ENCODE data around the gene KYAT1. TPM values are rescaled to one million over a fixed set of nuclear protein-coding genes. Genes with fewer than 3 reads are reported as not detected.
A peak's percentile ranks its signal among the peaks of the same experiment; 100 is the strongest.

The KYAT1 gene
- total and polyA plus RNA-seq, 2 of the 13 experiments (the other 11 are each of a cell fraction or from before 2014, with no cell fraction given): 9.2 to 46.5 TPM

DNA sequence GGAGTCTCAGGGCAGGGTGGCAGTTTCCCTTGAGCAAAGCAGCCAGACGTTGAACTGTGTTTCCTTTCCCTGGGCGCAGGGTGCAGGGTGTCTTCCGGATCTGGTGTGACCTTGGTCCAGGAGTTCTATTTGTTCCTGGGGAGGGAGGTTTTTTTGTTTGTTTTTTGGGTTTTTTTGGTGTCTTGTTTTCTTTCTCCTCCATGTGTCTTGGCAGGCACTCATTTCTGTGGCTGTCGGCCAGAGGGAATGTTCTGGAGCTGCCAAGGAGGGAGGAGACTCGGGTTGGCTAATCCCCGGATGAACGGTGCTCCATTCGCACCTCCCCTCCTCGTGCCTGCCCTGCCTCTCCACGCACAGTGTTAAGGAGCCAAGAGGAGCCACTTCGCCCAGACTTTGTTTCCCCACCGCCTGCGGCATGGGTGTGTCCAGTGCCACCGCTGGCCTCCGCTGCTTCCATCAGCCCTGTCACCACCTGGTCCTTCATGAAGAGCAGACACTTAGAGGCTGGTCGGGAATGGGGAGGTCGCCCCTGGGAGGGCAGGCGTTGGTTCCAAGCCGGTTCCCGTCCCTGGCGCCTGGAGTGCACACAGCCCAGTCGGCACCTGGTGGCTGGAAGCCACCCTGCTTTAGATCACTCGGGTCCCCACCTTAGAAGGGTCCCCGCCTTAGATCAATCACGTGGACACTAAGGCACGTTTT lies 35.5 kb upstream of the KYAT1 start (continued):
- TF ChIP-seq, protein P1, sequence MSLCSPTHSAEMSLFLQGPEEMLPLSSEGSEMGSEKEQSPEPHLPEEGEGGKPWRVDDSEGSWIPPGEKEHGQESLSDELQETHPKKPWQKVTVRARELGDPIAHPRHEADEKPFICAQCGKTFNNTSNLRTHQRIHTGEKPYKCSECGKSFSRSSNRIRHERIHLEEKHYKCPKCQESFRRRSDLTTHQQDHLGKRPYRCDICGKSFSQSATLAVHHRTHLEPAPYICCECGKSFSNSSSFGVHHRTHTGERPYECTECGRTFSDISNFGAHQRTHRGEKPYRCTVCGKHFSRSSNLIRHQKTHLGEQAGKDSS (CRISPR knock-in tag; IDR thresholded peaks at IDR 0.05; ENCODE audit: borderline replicate concordance, low read depth): peak; percentile 61; the same call in 1 of the 2 replicates
- TF ChIP-seq MED13 (CRISPR knock-in tag; IDR thresholded peaks at IDR 0.05): 0 out of 2 replicates have a peak, but pooled peaks have one; percentile 26
- TF ChIP-seq ELF3 (CRISPR knock-in tag; IDR thresholded peaks at IDR 0.05): peak; percentile 80
- TF ChIP-seq ZNF143 (CRISPR knock-in tag; IDR thresholded peaks at IDR 0.05): no peak
- TF ChIP-seq ZNF614 (CRISPR knock-in tag; IDR thresholded peaks at IDR 0.05; ENCODE audit: borderline replicate concordance): no peak
- no peak for TF ChIP-seq BORCS8-MEF2B (CRISPR knock-in tag; IDR thresholded peaks at IDR 0.05)
- TF ChIP-seq PPARG (CRISPR knock-in tag; conservative IDR thresholded peaks at IDR 0.05): peak; percentile 61; the same call in 1 of the 2 replicates
- TF ChIP-seq YEATS4 (CRISPR knock-in tag; IDR thresholded peaks at IDR 0.05; ENCODE audit: borderline replicate concordance): peak; percentile 46; the same call in 1 of the 2 replicates
- peak; percentile 31; the same call in 1 of the 2 replicates for TF ChIP-seq ZMYM3 (CRISPR knock-in tag; IDR thresholded peaks at IDR 0.05)
- TF ChIP-seq ATRX (CRISPR knock-in tag; IDR thresholded peaks at IDR 0.05; ENCODE audit: borderline replicate concordance): no peak
- peak; percentile 74; the same call in 1 of the 2 replicates for TF ChIP-seq ZNF224 (CRISPR knock-in tag; IDR thresholded peaks at IDR 0.05)
- TF ChIP-seq, protein P2, sequence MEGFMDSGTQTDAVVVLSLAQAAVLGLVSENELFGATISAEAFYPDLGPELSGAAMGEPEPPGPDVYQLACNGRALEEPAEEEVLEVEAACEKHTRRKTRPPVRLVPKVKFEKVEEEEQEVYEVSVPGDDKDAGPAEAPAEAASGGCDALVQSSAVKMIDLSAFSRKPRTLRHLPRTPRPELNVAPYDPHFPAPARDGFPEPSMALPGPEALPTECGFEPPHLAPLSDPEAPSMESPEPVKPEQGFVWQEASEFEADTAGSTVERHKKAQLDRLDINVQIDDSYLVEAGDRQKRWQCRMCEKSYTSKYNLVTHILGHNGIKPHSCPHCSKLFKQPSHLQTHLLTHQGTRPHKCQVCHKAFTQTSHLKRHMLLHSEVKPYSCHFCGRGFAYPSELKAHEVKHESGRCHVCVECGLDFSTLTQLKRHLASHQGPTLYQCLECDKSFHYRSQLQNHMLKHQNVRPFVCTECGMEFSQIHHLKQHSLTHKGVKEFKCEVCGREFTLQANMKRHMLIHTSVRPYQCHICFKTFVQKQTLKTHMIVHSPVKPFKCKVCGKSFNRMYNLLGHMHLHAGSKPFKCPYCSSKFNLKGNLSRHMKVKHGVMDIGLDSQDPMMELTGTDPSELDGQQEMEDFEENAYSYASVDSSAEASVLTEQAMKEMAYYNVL (CRISPR knock-in tag; IDR thresholded peaks at IDR 0.05; ENCODE audit: borderline replicate concordance): peak; percentile 88
- TF ChIP-seq, protein P3, sequence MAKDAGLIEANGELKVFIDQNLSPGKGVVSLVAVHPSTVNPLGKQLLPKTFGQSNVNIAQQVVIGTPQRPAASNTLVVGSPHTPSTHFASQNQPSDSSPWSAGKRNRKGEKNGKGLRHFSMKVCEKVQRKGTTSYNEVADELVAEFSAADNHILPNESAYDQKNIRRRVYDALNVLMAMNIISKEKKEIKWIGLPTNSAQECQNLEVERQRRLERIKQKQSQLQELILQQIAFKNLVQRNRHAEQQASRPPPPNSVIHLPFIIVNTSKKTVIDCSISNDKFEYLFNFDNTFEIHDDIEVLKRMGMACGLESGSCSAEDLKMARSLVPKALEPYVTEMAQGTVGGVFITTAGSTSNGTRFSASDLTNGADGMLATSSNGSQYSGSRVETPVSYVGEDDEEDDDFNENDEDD (CRISPR knock-in tag; IDR thresholded peaks at IDR 0.05; ENCODE audit: borderline replicate concordance): peak; percentile 86; the same call in 1 of the 2 replicates
- TF ChIP-seq MED8 (CRISPR knock-in tag; IDR thresholded peaks at IDR 0.05; ENCODE audit: insufficient replicate concordance): no peak
- peak; percentile 78; the same call in 1 of the 2 replicates for TF ChIP-seq ATF7-NPFF (CRISPR knock-in tag; IDR thresholded peaks at IDR 0.05; ENCODE audit: low read depth)
- TF ChIP-seq ZMYM2 (CRISPR knock-in tag; IDR thresholded peaks at IDR 0.05): no peak
- peak; percentile 74; the same call in 1 of the 2 replicates for TF ChIP-seq ZNF564 (CRISPR knock-in tag; IDR thresholded peaks at IDR 0.05)
- 0 out of 2 replicates have a peak, but pooled peaks have one; percentile 44 for TF ChIP-seq ZNF749 (CRISPR knock-in tag; IDR thresholded peaks at IDR 0.05; ENCODE audit: borderline replicate concordance)
- TF ChIP-seq, protein P4, sequence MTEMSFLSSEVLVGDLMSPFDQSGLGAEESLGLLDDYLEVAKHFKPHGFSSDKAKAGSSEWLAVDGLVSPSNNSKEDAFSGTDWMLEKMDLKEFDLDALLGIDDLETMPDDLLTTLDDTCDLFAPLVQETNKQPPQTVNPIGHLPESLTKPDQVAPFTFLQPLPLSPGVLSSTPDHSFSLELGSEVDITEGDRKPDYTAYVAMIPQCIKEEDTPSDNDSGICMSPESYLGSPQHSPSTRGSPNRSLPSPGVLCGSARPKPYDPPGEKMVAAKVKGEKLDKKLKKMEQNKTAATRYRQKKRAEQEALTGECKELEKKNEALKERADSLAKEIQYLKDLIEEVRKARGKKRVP (CRISPR knock-in tag; IDR thresholded peaks at IDR 0.05): 0 out of 4 replicates have a peak, but pooled peaks of 1 of the 2 experiments have one; percentile 48
- TF ChIP-seq, protein P5, sequence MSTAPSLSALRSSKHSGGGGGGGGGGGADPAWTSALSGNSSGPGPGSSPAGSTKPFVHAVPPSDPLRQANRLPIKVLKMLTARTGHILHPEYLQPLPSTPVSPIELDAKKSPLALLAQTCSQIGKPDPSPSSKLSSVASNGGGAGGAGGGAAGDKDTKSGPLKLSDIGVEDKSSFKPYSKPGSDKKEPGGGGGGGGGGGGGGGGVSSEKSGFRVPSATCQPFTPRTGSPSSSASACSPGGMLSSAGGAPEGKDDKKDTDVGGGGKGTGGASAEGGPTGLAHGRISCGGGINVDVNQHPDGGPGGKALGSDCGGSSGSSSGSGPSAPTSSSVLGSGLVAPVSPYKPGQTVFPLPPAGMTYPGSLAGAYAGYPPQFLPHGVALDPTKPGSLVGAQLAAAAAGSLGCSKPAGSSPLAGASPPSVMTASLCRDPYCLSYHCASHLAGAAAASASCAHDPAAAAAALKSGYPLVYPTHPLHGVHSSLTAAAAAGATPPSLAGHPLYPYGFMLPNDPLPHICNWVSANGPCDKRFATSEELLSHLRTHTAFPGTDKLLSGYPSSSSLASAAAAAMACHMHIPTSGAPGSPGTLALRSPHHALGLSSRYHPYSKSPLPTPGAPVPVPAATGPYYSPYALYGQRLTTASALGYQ (CRISPR knock-in tag; IDR thresholded peaks at IDR 0.05): peak; percentile 54; the same call in 1 of the 2 replicates
- TF ChIP-seq ZNF737 (CRISPR knock-in tag; IDR thresholded peaks at IDR 0.05; ENCODE audit: borderline replicate concordance): peak; percentile 47; the same call in 1 of the 2 replicates
- TF ChIP-seq ZNF136 (CRISPR knock-in tag; IDR thresholded peaks at IDR 0.05; ENCODE audit: low read depth): peak; percentile 38; the same call in 1 of the 2 replicates
